ENCODE results near the gene OR6P1.

OR6P1 gene, protein sequence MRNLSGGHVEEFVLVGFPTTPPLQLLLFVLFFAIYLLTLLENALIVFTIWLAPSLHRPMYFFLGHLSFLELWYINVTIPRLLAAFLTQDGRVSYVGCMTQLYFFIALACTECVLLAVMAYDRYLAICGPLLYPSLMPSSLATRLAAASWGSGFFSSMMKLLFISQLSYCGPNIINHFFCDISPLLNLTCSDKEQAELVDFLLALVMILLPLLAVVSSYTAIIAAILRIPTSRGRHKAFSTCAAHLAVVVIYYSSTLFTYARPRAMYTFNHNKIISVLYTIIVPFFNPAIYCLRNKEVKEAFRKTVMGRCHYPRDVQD
- 0 to 0.13 reads per million in 2 donors for total RNA-seq

DNA sequence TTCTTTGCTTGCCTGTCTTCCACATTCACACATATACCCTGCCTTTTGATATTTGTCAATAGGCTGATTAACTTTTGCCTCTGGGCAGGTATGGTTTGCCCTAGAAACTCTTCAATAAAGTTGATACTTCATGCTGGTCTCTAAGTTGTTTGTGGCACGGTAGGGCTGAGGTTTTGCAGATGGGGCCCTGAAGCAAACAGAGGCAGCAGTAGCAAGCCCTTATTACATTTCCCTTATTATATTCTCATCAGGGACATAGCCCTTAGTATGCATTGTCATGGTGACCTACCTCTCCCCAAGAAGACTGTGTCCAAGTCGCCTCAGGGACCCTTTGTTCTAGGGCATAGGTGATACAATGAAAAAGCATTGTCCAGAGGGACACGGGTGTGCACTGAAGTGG lies at the start of gene OR6P1:
TSS of gene OR6P1 (minus strand) at position 101 of the 400 bp plus-strand sequence. CDS start 6,976 bp downstream, outside the sequence.
- no peak for DNase-seq

DNA sequence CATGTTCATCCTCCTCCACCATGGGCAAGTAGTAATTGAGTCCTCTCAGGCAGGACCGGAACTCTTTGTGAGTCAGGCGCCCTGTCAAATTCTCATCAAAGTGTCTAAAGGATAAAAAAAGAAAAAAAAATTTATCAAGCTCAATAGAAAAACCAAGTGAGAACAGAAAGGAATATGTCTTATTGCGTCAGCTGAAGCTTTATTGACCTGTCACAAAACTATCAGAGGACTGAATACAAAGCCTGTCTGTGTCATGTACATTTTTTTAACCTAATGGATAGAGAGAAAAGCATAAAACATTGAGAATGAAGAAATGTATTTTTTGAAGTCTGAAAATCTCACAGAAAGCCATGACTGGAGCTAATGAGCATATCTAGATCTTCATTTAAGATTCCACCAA lies 43.4 kb upstream of the OR6P1 start:
- no peak for DNase-seq

DNA sequence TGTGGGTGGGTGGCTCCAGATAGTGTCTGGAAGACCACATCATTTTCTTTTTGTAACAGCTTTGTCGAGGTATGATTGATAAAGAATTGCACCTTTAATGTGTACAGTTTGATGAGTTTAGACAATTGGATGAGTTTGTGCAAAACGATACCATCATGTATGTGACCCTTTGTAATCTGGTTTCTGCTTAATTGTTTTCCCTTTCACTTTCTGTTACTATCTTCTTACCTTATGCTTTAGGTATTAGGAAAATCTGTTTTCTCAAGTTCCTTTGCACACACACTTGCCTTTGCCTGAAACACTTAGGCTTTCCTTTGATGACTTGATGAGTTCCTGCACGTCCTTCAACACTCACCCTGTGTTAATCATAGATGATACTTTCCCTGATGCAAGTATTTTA lies 41.5 kb upstream of the OR6P1 start:
- DNase-seq, result no peak

DNA sequence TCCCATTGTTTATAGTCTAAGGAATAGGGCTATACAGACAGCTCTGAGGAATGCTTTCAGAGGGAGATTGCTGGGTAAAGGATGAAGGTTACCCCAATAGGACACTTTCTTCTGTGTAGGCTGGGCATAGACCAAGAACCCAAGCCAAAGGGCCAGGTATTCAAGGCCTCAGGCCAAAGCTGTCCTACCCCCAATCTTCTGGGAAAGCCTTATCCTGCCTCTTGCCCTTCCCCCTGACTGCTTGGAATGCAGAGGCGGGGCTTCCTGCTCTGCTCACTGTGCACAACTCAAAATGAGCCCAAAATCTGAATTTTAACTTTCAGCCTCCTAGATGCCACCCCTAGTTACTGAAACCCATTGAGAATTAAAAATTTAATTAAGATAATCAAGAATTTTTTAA lies 36.9 kb upstream of the OR6P1 start:
- DNase-seq, result no peak

DNA sequence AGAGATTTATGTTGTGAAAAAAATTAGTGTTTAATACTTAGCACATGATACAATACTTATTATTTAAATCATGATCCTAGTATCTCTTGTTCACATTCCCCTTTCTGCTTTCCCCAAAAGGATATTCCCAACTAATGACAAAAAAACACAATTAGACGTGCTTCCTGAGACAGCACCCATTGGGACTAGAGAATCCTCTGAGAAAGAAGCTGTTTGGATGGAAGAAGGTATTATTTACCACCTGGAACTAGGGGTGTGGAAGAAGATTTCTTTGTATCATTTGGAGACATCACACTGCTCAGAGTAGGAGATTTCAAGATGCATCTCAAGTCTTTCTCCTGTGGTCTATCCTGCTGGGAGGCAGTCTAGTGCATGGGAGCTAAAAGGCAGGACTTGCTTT lies 34.6 kb upstream of the OR6P1 start, which contains the start of gene OR10Z1:
TSS of gene OR10Z1 (plus strand) at position 301 of the 400 bp plus-strand sequence. CDS start 1,171 bp downstream, outside the sequence.
- DNase-seq, result no peak

DNA sequence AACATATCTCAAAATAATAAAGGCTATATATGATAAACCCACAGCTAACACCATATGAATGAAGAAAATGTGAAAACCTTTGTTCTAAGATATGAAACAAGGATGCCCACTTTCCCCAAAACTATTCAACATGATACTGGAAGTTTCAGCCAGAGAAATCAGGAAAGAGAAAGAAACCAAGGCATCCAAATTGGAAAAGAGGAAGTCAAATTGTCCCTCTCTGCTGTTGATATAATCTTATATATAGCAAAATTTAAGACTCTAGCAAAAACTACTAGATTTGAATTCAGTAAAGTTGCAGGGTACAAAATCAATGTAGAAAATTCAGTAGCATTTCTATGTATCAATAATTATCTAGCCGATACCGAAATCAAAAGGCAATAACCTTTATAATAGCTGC lies 30.4 kb upstream of the OR6P1 start:
- no peak for DNase-seq

DNA sequence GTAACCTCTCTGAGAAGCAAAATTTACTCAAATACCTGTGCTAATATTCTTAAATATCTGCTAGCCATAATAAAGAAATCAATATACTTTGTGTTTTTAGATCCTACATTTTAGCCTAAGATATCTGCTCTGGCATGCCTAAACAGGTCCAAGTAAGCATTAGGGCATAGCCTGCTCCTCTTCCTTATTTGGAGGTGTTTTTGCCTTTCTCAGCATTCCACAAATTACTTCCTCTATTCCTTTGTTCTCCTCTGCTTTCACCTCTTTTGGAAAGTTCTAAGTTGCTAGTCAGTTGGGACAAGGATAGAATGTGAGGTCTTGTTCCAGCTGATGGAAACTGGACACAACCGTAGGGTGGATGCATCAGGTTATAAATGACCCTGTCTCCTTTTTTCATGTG lies 16.6 kb upstream of the OR6P1 start:
- no peak for DNase-seq

DNA sequence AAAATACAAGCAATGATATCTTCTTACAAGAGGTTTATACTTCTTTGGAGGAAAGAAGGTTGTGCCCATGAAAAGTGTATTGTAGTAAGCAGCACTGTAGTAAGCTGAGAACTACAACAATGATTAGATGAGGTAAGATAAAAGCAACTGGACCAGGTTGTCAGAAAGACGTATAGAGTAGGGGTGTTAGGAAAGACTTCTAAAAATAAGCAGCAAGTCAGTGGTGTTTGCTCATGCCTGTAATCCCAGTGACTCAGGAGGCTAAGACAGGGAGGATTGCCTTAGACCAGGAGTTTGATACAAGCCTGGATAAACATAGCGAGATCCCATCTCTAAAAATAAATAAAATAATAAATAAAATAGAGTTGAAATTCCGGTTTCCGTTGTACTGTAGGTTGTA lies 13.6 kb upstream of the OR6P1 start:
- DNase-seq, result no peak

DNA sequence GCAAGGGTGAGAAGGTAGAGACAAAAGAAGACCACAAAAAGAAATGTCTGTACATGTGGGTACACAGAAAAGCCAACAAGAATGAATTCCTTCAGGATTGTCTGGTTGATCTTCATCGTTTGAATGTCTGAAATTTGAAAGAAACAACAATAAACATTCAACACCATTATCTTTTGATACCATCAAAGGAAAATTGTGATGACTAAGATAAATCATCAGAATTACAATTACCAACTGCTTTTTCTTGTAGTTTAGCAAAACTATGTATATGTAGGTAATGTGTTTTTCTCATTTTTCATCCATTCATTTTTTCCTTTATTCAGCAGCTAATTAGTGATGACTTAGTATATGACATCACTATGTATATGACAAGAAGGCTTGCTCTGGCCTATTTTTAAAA lies 9.4 kb upstream of the OR6P1 start, which contains the start of gene OR10X1:
TSS of gene OR10X1 (minus strand) at position 167 of the 400 bp plus-strand sequence. CDS start at position 167, 0 bp downstream.
- DNase-seq, result no peak

DNA sequence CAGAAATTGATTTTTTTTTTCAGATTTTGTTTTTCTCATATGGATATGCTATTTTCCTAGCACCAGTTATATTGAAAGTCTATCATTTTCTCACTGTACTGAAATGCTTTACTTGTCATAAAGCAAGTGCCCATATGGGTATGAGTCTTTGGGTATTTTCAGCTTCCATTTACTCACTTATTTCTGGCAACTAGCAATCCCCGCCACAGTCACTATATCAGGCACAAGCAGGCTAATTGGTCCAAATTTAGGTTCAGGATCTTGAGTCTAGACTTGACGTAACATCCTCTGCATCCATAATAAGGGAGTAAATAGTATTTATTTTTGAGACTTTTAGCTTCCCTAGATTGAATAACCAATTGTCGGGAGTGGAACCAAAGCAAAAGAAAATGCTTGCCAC lies 7.2 kb upstream of the OR6P1 start:
- no peak for DNase-seq

DNA sequence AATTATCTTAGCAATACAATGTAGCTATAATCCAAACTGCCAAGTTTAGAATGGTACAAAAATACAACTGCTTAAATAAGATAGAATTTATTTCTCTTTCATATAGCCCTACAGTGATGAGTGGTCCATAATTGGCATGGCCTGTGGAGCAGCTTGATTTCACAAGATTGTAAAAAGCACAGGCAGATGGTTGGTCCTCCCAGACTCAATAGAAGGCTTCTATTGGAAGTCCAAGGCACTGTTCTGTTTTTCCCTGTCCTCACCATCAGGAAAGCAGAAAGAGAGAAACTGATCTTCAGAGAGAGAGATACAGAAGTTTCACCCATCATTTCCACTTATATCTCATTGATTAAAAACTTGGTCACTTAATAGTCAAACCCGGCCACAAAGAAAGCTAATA lies 1.8 kb upstream of the OR6P1 start:
- no peak for DNase-seq

DNA sequence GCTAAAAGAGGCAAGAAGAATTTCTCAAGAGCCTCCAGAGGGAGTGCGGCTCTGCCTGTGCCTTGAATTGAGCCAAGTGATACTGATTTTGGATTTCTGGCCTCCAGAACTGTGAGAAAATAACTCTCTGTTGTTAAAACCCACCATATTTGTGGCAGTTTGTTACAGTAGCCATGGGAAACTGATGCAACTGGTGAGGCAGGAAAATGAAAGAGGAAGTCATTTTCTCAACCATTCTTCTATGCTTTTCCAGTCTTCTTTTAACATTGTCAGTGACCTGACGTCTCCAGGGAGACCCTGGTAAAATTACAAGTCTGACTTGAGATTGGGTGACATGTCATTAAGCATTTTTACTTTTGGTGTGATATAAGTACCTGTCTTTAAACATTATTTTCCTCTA lies 5.8 kb downstream of the OR6P1 start:
- no peak for DNase-seq

DNA sequence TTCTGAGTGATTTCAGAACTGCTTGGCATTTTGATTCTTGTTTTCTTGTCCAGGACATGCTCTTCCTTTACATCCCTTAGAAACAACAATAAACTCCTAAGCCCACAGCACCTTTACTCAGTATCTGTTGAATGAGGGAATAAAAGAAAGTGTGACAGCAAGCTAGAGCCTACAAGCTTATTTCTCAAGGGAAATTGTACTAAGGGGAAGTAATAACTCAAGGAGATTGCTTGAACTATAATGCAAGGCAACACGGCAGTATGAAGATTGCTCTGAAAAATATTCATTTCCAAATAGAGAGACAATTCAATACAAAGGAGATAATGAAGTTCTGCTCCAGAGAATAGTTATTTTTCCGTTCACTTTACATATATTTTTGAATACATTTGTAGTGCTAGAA lies 6.5 kb downstream of the OR6P1 start:
- DNase-seq, result no peak

DNA sequence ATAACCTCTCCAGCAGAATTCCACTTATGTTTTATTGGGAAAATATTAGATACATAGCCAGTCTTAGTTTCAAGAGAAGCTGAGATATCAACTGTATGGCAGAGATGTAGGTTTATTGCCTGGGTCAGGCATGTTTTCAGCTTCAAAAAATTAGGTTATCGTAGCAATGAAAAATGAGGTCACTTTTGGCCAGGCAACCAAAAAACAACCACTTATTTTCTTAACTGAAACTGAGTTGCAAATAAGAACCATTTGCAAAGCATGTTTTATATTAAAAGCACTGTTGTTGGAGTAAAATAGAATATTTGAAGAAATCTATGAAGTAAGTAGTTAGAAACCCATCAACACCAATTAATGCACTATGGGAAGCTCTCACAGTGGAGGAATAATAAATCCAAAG lies 10.7 kb downstream of the OR6P1 start:
- no peak for DNase-seq

DNA sequence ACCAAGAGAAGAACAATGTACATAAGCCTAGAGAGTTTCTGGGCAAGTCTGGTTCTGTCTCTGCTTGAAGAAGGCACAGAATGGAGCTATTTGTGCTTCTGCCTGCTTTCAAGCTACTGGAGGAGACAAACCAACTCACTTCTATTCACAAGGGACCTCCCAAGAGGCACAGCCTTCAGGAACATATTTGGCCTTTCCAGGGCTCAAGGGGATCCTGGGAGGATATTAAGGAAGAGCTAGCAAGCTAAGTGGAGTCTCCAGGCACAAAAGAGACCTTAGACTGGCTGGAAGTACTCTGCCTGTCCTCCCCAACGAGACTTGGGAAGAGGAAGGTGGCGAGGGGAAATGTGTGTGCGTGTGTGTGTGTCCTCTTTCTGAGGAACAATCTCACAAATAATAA lies 16.0 kb downstream of the OR6P1 start, which contains the start of gene OR6Y1:
TSS of gene OR6Y1 (minus strand) at position 54 of the 400 bp plus-strand sequence. CDS start 6,300 bp downstream, outside the sequence.
- DNase-seq, result no peak

DNA sequence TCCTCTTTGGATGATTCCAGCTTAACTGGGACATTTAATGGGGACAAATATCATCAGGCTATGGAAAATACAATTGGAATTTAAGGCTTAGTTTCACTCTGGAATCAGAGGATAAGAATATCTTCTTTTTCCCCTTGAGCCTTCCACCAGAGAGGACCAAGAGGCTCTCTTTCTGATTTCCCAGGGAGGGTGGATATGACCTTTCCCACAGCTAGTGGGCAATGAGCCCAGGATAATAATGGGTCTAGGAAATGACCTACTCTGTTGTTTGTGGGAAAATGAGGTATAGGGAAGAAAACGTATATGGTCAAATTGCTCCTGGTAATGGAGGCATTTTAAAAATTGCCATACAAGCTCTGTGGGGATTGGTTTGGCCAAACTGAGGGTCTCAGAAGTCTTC lies 18.1 kb downstream of the OR6P1 start:
- DNase-seq, result no peak

DNA sequence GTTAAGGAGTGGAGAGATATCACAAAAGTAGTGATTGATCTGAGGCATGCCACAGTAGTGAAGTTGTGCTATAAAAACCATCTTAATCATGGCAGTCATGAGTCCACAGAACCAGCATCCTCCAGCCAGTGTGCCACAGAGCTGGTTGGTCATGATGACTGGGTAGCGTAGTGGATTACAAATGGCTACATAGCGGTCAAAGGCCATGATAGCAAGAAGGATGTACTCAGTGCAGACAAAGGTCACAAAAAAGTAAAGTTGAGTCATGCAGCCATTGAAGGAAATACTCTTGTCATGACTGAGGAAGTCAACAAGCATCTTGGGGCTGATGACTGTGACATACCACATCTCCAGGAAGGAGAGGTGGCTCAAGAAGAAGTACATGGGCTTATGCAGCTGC lies 22.8 kb downstream of the OR6P1 start:
- no peak for DNase-seq

DNA sequence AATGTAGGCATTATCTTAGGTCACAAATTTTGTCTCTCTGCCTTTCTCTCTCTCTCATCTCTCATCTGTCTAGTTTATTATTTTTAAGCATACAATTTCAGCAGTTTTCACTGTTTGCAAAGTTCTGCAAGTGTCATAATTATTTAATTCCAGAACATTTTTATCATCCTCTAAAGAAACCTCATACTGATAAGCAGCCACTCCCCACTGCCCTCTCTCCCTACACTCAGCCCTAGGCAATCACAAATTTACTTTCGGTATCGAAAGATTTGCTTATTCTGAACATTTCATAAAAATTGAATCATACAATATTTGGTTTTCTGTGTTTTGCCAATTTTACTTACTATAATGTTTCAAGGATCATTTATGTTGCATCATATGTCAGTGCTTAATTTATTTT lies 32.8 kb downstream of the OR6P1 start:
- no peak for DNase-seq

DNA sequence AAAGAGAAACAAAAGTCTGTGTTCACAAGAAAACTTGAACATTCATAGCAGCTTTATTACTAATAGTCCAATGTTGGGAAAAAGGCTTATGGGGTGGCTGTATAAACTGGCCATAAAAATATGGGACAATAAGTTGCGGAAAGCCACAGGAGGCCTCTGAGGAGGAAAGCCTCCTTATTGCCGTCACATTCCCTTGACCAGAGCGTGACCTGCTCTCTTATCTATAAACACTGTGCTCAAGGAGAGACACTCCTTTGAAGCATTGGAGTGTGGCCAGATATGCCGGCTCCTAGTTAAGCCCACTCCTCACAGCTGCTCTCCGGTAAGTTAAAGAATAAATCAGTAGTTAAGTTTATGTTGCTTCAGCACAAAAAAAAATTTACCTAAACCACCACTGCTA lies 35.9 kb downstream of the OR6P1 start:
- no peak for DNase-seq

DNA sequence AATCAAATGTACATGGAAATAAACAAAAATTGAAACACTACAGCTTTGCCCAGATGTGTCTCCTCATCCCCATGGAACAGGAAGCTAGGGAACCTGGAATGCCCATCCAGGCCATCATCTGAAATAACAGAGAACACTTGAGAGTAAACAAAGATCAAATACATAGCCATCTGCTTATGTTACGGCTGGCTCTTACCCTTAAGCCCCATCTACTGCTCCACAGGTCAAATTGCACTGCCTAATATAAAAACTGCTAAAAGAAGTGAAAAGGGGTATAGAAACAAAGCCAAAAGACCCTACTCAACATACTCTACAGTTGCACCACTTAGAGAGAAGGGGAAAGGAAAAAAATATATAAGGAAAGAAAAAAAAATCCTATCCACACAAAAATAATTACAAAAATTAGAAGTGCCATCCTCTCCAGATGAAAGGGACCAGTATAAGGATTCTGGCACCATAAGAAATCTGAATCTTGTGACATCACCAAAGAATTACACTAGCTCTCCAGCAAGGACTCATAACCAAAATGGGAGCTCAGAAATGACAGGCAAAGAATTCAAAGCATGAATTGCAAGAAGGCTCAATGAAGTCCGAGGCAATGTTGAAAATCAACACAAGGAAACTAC lies 43.1 kb downstream of the OR6P1 start:
- DNase-seq, result no peak

DNA sequence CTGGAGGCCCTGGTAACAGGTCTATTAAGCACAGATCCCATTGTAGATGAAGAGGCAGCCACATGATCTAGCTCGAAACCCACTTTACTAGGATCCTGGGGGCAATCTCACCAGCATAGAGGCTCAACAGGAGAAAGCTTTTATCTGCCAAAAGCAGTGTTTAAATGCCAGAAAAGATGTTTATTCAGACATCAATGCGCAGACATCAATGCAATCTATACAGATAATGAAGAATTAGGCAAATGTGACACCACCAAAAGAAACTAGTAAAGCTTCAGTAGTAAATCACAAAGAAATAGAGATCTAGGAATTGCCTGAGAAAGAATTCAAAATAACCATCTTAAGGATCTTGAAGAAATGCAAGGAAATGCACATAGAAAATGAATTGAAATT lies 48.7 kb downstream of the OR6P1 start:
- no peak for DNase-seq

DNA sequence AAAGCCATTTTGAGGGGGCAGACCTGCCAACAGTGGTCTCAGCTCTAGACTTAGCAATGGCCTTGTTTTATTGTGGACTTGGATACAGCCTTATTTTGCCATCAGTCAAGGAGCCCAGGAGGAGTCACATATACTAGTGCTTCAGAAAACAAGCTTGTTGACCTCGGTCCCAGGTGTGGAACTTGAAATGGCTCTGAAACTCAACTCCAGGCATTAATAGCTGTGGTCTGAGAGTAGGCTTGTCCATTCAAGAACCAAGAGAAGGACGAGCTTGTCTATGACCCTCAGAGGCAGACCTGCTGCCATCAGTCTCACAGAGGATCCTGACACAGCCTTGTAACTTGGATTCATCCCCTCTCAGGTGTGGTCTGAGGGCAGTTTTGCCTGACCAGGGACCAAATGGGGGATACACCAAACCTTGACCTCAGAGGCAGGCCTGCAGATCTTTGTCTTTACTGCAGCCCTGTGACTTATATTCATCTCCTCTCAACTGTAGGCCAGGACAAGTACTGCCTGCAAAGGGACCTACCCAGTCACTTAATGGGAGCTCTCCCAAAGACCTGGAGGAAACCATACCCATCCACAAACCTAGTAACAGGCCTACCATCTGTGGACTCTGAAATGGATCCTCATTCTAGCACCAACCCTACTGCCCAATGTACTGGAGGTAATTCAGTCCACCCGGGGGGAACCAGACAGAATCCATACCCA lies 49.3 kb downstream of the OR6P1 start:
- DNase-seq, result no peak

DNA sequence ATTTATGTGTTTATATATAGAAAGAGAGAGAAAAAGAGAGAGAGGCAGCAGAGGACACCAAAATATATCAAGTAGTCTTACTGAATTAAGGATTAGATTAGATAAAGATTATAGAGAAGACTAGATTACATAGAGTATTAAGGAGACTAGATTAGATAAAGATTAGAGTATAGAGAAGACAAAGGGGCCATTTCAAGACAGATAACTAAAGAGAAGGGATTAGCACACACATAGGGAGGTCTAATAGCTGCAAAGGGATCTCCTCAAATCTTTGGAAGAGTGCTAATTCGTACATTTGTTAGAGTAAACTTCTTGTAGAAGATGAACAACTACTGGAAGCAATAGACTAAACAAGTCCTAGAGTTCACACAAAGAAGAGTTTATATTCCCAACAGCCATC lies 50.4 kb downstream of the OR6P1 start:
- DNase-seq, result no peak

DNA sequence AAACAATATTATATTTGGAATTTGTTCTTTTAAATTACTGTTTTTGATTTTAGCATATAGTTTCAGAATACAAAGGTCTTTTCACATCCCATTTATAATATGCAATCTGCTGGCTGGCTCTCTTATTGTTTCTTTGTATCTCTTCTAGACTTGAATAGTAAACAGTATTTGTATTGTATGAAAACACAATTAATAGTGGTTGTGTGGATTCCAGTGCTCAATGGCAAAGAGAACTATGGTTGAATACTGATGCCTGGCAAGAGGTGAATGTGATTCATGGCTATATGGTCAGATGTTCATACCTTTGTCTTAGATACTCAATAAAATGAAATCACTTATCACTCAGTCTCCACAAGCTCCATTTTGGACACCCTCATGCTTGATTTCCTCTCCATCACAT lies 53.4 kb downstream of the OR6P1 start:
- DNase-seq, result no peak

Data from activated gamma-delta T cell (primary cell).